OCI-LY3 (cell line): Measurements from ENCODE around the gene ADAP2.
"Not testable (repeated sequence)": the region's sequence is repeated elsewhere in the genome, so short reads cannot be mapped to it uniquely, and the experiment has no call there.

ENCODE experiments used
- H2AFZ ChIP-seq: fragments of 200-600, 300-600 bp; shearing (Covaris generic); 2 replicates; pipeline ENCODE4 v1.6.0; 2014; ENCODE audit warnings: antibody characterized with exemption, low read depth, low read length
- H3K27ac ChIP-seq: fragments of 200-600, 300-600 bp; sonication (generic); 2 replicates; pipeline ENCODE4 v1.5.1; 2014; ENCODE audit warnings: mild to moderate bottlenecking, low read length, moderate library complexity, mixed read lengths
- H3K27me3 ChIP-seq: fragments of 200-600, 300-600 bp; sonication (generic); 2 replicates; pipeline ENCODE4 v1.6.1; 2014; ENCODE audit warnings: low read depth, low read length, mixed read lengths
- H3K36me3 ChIP-seq: fragments of 200-600, 300-600 bp; sonication (generic); replicated peaks from 2 replicates; pipeline ENCODE3; 2014; ENCODE audit warnings: low read depth, low read length, mixed read lengths
- H3K4me1 ChIP-seq: fragments of 300-600, 200-600 bp; sonication (generic); 2 replicates; pipeline ENCODE4 v1.6.1; 2014; ENCODE audit warnings: low read length, mixed read lengths
- H3K4me2 ChIP-seq: fragments of 200-600, 300-600 bp; sonication (generic); 2 replicates; pipeline ENCODE4 v1.6.1; 2014; ENCODE audit warnings: low read length, mixed read lengths
- H3K4me3 ChIP-seq: fragments of 300-600, 200-600 bp; sonication (generic); 2 replicates; pipeline ENCODE4 v1.5.1; 2014; ENCODE audit warnings: antibody characterized with exemption, mild to moderate bottlenecking, low read length, moderate library complexity
- H3K79me2 ChIP-seq: fragments of 300-600, 200-600 bp; shearing (Covaris generic); 2 replicates; pipeline ENCODE4 v1.6.1; 2014; ENCODE audit warnings: mild to moderate bottlenecking, low read length, mixed read lengths
- H3K9ac ChIP-seq: fragments of 300-600, 200-600 bp; shearing (Covaris generic); 2 replicates; pipeline ENCODE4 v1.6.0; 2014; ENCODE audit warnings: mild to moderate bottlenecking, low read length, moderate library complexity
- H3K9me3 ChIP-seq: fragments of 200-600, 300-600 bp; shearing (Covaris generic); 2 replicates; pipeline ENCODE4 v1.6.1; 2014; ENCODE audit warnings: low read length, mixed read lengths; ENCODE audit not compliant: insufficient read depth
- H4K20me1 ChIP-seq: fragments of 200-600, 300-600 bp; sonication (generic); 2 replicates; pipeline ENCODE4 v1.6.1; 2016; ENCODE audit warnings: low read length, mixed read lengths; ENCODE audit not compliant: insufficient read depth
- EZH2phosphoT487 ChIP-seq: fragments of 200-600 bp; shearing (Covaris generic); IDR thresholded peaks from 2 replicates; pipeline ENCODE4 v1.6.1; 2018; ENCODE audit warnings: antibody characterized with exemption, mixed run types, low read depth
- TF ChIP-seq, protein P1 (sequence below): fragments of 200-600, 300-600 bp; sonication (generic); IDR thresholded peaks from 2 replicates; pipeline ENCODE4 v1.5.1; 2014; ENCODE audit warnings: antibody characterized with exemption, low read length, low read depth

The ADAP2 gene

DNA sequence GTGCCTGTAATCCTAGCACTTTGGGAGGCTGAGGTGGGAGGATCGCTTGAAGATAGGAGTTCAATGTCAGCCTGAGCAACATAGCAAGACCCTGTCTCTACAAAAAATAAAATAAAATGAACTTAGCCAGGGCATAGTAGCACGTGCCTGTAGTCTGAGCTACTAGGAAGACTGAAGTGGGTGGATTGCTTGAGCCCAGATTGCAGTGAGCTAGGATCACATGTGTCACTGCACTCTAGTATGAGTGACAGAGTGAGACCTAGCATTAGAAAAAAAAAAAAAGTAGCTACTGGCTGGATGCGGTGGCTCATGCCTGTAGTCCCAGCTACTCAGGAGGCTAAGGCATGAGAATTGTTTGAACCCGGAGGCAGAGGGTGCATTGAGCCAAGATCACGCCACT lies 6.0 kb downstream of the ADAP2 start:
- Histone ChIP-seq H3K9ac (no peak overlapping the region), H3K4me3 (no peak overlapping the region), H3K27ac (no peak overlapping the region), H3K36me3 (no peaks in the 10 kb centered on the region), H4K20me1 (no peaks in the 10 kb centered on the region), H3K4me2 (no peak overlapping the region), H3K79me2 (no peaks in the 10 kb centered on the region), H3K9me3 (no peaks in the 10 kb centered on the region), H3K27me3 (peaks cover 3% of the 10 kb centered on the region; the same call in 1 of the 2 replicates), H2AFZ (no peak overlapping the region), H3K4me1 (peaks cover 10% of the 10 kb centered on the region)
- no peak for TF ChIP-seq EZH2phosphoT487
- TF ChIP-seq, protein P1, sequence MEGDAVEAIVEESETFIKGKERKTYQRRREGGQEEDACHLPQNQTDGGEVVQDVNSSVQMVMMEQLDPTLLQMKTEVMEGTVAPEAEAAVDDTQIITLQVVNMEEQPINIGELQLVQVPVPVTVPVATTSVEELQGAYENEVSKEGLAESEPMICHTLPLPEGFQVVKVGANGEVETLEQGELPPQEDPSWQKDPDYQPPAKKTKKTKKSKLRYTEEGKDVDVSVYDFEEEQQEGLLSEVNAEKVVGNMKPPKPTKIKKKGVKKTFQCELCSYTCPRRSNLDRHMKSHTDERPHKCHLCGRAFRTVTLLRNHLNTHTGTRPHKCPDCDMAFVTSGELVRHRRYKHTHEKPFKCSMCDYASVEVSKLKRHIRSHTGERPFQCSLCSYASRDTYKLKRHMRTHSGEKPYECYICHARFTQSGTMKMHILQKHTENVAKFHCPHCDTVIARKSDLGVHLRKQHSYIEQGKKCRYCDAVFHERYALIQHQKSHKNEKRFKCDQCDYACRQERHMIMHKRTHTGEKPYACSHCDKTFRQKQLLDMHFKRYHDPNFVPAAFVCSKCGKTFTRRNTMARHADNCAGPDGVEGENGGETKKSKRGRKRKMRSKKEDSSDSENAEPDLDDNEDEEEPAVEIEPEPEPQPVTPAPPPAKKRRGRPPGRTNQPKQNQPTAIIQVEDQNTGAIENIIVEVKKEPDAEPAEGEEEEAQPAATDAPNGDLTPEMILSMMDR = no peak

DNA sequence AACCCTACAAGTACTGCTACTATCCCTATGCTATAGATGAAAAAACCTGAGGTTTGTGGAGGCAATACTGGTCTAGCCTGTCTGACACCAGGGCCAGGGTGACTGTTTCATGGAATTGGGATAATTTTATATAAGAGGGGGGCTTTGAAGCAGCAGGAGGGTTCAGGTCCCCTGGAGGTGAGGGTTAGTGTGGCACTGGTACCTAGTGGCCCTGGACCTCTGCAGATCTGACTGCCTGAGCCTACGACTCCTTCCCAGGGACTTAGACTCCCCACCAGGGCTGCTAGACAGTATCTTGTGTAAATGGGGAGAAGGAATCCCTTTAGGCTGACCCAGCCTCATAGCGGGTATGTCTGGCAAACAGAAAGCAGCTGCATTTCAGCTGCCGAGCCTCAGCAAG lies 6.8 kb downstream of the ADAP2 start:
- Histone ChIP-seq H3K4me3 (no peak overlapping the region), H3K4me2 (no peak overlapping the region), H3K27me3 (no peaks in the 10 kb centered on the region), H4K20me1 (no peaks in the 10 kb centered on the region), H3K9ac (no peak overlapping the region), H3K79me2 (no peaks in the 10 kb centered on the region), H3K9me3 (no peaks in the 10 kb centered on the region), H3K36me3 (no peaks in the 10 kb centered on the region), H3K4me1 (peaks cover 10% of the 10 kb centered on the region), H3K27ac (no peak overlapping the region), H2AFZ (no peak overlapping the region)
- TF ChIP-seq, protein P1 = no peak

DNA sequence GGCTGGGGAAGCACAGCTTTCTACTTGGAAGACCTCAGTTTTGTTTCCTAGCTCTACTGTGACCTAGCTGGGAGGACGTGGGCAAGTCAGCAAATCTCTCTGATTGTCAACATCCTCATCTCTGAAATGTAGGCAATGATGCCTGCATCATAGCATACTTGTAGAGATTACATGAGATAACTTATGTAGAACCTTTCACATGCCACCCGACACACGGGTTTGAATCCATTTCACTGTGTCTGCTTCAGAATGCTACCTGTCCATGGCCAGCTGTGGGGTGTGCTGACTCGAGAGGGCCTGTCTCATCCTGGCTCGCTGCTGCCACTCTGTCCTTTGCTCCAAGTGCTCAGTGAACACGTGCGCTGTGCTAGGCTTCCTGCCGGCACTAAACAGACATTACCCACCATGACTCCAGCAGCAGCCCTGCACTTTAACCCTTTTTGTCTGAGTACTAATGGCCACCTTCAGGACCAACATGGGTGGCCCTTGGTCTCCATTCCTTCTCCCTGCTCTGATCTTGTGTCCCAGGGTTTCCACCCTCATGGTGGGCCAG lies 7.4 kb downstream of the ADAP2 start:
- no peak overlapping the region for H2AFZ ChIP-seq
- no peaks in the 10 kb centered on the region for H3K9me3 ChIP-seq
- no peak overlapping the region for H3K4me3 ChIP-seq
- H3K9ac ChIP-seq = no peak overlapping the region
- H3K27me3 ChIP-seq = no peaks in the 10 kb centered on the region
- no peaks in the 10 kb centered on the region for H3K79me2 ChIP-seq
- no peaks in the 10 kb centered on the region for H3K36me3 ChIP-seq
- no peak for TF ChIP-seq EZH2phosphoT487
- TF ChIP-seq, protein P1 = no peak
- H4K20me1 ChIP-seq = no peaks in the 10 kb centered on the region
- H3K27ac ChIP-seq = no peak overlapping the region
- no peak overlapping the region for H3K4me2 ChIP-seq
- peaks cover 10% of the 10 kb centered on the region for H3K4me1 ChIP-seq

DNA sequence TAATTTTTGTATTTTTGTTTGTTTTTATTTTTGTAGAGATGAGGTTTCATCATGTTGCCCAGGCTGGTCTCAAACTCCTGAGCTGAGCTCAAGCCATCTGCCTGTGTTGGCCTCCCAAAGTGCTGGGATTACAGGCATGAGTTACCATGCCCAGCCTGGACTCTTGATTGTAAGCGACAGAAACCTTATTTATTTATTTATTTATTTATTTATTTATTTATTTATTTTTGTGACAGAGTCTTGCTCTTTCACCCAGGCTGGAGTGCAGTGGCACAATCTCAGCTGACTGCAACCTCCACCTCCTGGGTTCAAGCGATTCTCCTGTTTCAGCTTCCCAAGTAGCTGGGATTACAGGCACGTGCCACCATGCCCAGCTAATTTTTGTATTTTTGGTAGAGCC lies 8.1 kb downstream of the ADAP2 start:
- H3K4me2 ChIP-seq, H3K27me3 ChIP-seq, H3K27ac ChIP-seq, H2AFZ ChIP-seq, H4K20me1 ChIP-seq, H3K79me2 ChIP-seq, H3K9me3 ChIP-seq, H3K9ac ChIP-seq, H3K4me3 ChIP-seq, H3K36me3 ChIP-seq: not testable (repeated sequence)
- H3K4me1 ChIP-seq = peaks cover 10% of the 10 kb centered on the region

DNA sequence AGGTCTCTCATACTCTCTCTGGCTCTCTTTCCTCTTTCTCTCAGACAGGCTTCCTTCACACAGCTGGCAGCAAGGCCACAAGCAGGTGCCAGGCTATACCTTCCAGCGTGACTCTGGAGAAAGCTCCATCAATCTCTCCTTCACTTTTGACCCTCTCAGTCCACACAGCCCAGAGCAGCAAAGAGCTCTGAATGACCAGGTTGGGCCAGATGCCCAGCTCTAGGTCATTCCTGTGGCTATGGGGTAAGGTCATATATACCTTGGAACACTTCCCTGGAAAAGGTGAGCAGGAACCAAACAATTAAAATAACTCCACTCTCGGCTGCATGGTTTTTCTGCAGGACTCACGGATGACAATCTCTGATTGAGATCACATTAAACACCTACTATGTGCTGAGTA lies 8.8 kb downstream of the ADAP2 start:
- Histone ChIP-seq H3K36me3 (no peaks in the 10 kb centered on the region), H3K9ac (no peak overlapping the region), H3K27ac (no peak overlapping the region), H4K20me1 (no peaks in the 10 kb centered on the region), H3K27me3 (no peaks in the 10 kb centered on the region), H3K4me3 (no peak overlapping the region), H3K4me1 (peaks cover 10% of the 10 kb centered on the region), H2AFZ (no peak overlapping the region), H3K79me2 (no peaks in the 10 kb centered on the region), H3K9me3 (no peaks in the 10 kb centered on the region), H3K4me2 (no peak overlapping the region)
- TF ChIP-seq EZH2phosphoT487 = no peak
- TF ChIP-seq, protein P1 = no peak

DNA sequence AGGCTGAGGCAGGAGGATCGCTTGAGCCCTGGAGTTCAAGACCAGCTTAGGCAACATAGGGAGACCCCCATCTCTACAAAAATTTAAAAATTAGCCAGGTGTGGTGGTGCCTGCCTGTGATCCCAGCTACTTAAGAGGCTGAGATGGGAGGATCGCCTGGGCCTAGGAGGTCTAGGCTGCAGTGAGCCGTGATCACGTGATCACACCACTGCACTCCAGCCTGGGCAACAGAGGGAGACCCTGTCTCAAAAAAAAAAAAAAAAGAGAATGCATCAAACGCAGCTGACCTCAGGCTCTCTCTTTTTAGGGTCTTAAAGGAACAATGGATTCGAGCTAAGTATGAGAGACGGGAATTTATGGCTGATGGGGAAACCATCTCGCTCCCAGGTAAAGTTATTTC lies 9.8 kb downstream of the ADAP2 start:
- not testable (repeated sequence) for H3K4me2 ChIP-seq, H3K27me3 ChIP-seq, H3K9ac ChIP-seq, H2AFZ ChIP-seq, H3K79me2 ChIP-seq, H3K4me1 ChIP-seq, H4K20me1 ChIP-seq, H3K27ac ChIP-seq, H3K9me3 ChIP-seq, H3K36me3 ChIP-seq, H3K4me3 ChIP-seq
